ENCODE results near the gene UBE2M.
"Not testable (repeated sequence)": the region's sequence is repeated elsewhere in the genome, so short reads cannot be mapped to it uniquely, and the experiment has no call there.

UBE2M gene

DNA sequence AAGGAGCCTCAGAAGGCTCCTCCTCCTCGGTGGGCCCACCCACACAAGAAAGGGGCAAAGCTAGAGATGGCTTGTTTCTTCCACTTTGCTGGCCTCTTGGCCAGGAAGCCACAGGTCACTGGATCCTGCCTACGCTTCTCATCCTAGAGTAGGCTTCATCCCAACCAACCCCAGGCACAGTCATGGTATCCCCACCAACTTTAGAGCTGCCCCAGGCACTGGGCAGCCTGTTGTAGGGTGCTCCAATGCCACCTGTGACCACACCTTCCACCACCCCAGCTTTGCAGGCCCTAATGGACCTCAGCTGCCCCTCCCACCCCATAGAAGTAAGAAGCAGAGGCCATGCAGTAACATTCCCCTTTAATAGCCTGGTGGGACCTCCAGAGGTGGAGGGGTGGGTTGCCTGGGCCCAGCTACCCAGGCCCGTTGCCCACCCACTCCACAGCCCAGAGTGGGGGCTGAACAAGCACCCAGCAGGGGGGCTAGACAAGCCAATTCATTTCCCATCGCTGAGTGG is 3.0 kb downstream of the UBE2M start:
- DNase-seq: no peak

DNA sequence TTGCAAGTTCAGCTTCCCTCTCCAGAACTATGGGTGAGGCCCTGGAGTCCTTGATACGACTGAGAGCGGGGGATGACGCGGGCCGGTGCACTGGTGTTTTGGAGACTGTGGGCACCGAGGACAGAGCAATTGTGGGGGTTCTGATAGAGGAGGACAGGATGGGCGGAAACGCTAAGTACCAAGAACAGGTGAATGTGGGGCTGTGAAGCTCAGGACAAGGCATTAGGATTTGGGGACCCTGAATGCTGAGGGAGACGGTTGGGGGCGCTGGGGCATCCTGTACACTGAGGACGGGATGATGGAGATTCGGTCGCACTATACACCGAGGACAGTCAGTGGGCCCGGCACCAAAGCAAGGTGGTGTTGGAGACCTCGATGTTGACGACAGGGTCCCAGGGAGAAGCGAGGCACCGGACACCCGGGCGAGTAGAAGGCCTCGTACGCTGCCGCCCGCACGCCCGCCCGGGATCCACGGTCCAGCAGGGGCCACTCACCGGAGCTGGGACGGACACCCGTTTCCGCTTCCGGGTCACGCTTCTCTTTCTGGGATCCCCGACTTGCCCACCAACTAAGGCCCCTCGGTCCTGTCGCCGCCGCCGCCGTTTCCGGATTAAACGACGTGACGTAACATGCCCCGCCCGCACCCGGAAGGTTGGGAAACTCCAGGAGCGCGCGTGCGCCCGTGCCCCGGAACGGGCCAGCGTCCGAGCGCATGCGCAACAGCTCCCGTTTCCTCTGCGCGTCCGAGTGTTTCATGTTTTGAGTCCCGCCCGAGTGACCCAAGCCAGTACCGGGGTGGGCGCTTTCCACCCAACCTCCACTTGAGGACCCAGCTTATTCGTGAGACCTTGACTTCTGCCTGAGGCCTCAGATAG is 3.7 kb downstream of the UBE2M start, which contains the start of gene CHMP2A:
Gene CHMP2A, minus strand, starts transcription at position 612 of the 875 bp plus-strand sequence. CDS start 893 bp downstream, outside the sequence.
- peak; percentile 98 for DNase-seq

DNA sequence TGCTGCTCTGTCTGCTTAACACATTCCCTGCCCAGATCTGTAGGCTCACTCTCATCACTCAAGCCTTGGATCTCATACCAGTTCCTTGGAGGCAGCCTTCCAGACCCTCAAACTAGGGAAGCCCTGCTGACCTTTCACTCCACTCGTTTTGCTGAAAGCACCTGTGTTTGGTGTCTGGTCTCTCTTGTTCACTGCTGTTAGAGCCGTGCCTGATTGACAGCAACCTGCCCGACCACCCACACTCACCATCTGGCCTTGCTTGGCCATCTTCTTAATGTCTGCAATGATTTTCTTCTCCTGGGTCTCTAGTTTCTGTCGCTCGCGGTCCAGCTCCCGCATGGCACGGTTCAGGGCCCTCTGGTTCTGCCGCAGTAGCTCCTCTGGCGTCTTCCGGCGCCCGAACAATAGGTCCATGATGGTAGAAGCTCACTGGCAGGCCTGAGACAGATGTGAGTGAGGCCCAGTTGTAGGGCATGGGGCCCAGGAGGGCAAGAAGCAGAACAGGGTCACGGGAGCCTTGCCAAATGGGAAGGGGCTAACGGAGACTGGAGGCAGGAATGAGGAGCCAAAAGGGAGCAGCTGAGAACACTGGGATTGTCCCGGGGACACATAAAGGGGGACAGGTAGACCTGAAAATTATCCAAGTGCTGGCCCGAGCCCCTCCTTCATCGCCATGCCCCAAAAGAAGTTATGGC is 4.5 kb downstream of the UBE2M start:
- DNase-seq: no peak

DNA sequence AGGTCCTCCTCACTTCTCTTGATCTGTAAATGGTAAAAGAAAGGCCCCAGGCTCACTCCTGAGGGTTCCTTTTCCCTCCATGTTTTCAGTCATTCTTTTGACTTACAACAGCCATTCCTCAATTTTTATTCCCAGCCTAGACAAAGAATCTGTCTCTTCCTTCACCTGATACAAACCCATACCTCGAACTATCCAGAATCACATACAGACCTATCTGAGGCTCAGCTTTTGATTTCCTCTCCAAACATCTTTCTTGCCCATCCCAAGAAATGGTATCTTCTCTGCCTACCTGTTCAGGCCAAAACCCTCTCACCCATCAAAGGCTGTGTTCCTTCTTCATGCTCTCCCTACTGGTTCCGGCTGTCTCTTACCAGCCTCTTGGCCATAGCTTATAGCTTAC is 5.8 kb downstream of the UBE2M start:
- DNase-seq: no peak

DNA sequence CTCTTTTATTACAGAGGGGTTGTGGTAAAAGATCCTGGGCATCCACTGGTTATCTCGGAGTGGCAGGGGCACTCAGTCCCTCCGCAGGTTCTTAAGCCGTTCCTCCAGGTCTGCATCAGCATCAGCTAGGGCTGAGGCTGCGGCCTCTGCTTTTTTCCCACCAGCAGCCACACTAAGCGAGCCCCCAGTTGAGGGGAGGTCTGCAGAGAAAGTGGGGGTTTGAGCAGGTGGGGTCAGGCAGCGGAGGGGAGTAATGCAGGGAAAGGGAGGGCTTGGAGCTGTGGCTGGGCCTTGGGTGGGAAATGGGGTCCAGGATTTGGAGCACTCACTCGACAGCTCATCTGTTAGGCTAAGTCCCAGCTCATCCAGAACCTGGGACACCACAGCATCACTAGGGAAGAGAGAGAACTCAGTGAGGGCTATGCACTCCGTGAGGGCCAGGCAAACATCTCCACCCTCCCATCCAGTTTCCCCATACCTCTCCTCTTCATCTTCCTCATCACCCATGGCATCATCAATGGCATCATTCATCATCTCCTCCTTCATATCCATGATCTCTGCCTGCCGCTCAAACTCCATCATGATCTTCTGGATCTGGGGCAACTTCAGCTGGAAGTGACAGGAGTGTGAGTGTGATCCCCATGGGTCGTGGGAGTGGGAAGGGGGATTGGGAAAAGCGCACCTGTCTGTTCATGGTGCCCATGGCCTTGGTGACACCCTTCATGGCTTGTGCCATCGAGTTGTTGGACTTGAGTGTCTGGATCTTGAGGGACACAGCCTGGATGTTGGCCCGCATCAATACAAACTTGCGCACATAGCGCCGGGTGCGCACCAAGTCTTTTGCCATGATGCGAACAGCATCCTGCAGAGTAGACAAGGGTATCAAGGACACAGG is 6.6 kb downstream of the UBE2M start:
- DNase-seq: no peak

DNA sequence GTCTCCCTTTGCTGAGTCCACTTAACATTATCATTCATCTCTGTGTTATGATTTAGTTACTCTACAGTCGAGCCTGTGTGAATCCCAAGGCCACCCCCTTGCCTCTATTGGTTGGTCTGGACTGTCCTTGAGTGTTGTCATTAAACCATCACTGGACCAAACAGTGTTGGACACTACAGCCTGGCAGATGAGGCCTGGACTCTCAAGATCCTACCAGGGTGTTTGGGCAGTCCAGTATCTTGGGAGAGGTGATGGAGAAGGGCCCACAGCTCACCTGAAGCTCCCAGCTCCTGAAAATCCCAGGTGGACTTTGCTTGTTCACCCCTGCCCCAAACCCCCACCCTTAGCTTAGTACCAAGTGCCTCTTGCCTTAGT is 7.3 kb downstream of the UBE2M start:
- no peak for DNase-seq

DNA sequence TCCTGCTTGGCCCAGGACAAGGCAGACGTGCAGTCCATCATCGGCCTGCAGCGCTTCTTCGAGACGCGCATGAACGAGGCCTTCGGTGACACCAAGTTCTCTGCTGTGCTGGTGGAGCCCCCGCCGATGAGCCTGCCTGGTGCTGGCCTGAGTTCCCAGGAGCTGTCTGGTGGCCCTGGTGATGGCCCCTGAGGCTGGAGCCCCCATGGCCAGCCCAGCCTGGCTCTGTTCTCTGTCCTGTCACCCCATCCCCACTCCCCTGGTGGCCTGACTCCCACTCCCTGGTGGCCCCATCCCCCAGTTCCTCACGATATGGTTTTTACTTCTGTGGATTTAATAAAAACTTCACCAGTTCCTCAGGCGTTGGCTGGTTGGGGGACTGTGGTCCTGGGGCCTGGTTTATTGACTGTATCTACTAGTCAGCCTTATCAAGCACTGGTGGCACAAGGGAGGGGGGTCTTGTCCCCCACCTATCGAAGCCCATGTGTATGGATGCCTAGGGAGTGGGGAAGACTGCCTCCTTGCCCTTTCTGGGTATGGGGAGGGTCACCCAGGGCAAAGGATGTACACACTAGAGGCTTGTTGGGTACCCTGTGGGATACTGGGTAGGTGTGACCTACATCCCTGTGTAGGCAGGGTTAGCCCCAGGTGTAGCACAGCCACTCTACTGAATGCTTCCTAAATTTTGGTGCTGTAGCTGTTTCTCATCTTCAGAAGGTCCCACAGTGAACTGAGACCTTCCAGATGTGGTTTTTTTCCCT is 7.9 kb downstream of the UBE2M start:
- DNase-seq: no peak

DNA sequence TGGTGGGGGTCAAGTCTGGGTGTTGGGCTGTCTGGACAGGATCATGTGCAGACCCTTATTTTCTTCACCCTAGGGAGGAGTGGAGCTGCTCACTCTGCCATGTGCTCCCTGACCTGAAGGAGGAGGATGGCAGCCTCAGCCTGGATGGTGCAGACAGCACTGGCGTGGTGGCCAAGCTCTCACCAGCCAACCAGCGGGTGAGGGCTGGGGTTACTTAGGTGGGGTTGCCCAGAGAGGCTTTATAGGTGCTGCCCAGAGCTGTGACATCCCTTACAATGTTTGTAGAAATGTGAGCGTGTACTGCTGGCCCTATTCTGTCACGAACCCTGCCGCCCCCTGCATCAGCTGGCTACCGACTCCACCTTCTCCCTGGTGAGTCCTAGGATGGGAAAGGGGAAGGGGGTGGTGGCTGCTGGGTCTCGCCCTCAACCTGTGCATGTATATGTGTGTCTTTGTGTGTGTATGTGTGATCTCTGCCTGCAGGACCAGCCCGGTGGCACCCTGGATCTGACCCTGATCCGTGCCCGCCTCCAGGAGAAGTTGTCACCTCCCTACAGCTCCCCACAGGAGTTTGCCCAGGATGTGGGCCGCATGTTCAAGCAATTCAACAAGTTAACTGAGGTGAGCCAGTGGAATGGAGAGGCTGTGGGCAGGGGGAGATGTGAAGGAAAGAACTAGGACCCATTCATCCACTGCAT is 8.6 kb downstream of the UBE2M start:
- no peak for DNase-seq

DNA sequence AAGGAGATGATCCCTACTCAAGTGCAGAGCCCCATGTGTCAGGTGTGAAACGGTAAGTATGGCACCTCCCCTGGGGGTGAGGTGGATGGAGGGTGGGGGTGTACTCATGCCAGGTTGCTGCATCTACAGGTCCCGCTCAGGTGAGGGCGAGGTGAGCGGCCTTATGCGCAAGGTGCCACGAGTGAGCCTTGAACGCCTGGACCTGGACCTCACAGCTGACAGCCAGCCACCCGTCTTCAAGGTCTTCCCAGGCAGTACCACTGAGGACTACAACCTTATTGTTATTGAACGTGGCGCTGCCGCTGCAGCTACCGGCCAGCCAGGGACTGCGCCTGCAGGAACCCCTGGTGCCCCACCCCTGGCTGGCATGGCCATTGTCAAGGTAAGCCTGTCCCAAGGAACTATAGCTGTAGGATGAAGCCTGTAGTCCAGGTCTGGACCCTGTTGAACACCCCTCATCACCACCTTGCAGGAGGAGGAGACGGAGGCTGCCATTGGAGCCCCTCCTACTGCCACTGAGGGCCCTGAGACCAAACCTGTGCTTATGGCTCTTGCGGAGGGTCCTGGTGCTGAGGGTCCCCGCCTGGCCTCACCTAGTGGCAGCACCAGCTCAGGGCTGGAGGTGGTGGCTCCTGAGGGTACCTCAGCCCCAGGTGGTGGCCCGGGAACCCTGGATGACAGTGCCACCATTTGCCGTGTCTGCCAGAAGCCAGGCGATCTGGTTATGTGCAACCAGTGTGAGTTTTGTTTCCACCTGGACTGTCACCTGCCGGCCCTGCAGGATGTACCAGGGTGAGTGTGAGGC is 9.3 kb downstream of the UBE2M start:
- DNase-seq: no peak

DNA sequence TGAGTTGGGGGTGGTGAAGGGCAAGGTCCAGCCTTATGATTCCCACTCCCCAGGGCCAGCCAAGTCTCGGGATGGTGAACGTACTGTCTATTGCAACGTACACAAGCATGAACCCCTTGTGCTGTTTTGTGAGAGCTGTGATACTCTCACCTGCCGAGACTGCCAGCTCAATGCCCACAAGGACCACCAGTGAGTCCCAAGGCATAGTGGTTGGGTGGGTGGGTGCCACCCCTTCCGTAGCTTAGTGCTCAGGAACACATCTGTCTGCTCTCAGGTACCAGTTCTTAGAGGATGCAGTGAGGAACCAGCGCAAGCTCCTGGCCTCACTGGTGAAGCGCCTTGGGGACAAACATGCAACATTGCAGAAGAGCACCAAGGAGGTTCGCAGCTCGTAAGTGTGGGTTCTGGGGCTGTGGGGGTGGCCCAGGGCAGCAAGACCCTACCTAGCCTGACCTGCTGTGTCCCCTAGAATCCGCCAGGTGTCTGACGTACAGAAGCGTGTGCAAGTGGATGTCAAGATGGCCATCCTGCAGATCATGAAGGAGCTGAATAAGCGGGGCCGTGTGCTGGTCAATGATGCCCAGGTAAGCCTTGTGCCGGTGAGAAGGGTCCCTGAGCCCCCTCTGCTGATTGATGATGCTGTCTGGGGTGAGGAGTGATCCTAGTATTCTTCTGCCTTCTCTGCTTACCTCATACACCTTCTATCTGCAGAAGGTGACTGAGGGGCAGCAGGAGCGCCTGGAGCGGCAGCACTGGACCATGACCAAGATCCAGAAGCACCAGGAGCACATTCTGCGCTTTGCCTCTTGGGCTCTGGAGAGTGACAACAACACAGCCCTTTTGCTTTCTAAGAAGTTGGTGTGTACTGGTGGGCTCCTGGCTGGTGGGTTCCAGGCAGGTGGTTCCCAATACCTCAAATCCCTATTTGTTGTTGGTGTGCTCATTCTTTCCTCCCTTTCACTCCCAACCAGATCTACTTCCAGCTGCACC is 10.8 kb downstream of the UBE2M start:
- no peak for DNase-seq

DNA sequence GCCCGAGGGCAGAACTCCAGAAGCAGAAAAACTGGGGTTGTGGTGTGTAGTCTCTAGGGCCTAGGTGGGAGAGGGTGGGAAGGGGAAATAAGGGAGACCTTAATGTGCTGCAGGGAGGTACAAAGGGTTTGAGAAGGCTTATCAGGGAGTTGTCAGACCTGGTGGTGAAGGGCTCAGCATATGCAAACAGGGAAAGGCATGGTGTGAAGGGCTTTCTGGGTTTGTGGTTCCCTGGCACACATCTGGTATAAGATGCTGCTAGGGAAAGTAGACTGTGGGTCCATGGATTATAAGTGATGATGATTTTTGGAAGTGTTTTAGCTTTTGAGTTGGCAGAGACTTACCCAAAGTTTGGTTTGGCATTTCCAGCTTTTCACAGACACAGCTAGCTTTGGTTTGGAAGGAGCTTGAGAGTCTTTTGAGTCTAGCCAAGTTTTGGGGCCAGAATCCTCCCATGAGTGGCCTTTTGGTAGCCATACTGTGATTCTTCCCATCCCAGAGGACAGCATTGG is 12.3 kb downstream of the UBE2M start:
- no peak for DNase-seq

DNA sequence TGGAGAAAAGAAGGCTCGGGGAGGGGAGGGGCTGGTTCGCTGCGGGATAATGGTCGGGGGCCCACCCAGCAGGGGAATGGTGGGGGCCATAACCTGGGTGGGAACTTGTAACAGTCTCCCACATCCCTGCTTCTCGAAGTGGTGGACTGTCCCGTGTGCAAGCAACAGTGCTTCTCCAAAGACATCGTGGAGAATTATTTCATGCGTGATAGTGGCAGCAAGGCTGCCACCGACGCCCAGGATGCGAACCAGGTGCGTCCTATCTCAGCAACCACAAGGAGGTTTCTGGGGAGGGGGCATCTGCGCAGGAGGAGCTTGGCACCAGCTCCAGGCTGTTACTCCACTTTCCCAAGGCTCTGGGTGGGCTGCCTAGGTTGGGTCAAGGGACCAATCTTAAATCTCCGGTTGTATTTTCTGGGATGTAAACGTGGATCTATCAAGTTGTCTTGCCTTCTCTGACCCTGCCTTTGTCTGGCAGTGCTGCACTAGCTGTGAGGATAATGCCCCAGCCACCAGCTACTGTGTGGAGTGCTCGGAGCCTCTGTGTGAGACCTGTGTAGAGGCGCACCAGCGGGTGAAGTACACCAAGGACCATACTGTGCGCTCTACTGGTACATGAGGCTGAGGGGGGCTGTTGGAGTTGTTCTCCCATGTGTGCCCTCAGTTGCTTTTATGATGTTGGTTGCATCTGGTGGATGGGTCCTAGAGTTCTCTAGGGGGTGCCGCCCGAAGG is 13.0 kb downstream of the UBE2M start:
- DNase-seq: no peak

DNA sequence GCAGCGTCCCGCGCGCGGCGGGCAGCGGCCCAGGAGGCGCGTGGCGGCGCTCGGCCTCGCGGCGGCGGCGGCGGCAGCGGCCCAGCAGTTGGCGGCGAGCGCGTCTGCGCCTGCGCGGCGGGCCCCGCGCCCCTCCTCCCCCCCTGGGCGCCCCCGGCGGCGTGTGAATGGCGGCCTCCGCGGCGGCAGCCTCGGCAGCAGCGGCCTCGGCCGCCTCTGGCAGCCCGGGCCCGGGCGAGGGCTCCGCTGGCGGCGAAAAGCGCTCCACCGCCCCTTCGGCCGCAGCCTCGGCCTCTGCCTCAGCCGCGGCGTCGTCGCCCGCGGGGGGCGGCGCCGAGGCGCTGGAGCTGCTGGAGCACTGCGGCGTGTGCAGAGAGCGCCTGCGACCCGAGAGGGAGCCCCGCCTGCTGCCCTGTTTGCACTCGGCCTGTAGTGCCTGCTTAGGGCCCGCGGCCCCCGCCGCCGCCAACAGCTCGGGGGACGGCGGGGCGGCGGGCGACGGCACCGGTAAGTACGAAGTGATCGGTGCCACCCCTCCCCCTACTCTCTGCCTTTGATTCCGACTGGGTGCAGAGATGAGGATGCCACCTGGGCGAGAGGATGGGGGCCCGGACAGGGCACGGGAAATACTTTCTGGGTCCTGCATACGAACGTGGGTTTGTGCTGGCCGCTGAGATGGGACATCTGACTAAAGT is 13.7 kb downstream of the UBE2M start:
- peak; percentile 69 for DNase-seq

DNA sequence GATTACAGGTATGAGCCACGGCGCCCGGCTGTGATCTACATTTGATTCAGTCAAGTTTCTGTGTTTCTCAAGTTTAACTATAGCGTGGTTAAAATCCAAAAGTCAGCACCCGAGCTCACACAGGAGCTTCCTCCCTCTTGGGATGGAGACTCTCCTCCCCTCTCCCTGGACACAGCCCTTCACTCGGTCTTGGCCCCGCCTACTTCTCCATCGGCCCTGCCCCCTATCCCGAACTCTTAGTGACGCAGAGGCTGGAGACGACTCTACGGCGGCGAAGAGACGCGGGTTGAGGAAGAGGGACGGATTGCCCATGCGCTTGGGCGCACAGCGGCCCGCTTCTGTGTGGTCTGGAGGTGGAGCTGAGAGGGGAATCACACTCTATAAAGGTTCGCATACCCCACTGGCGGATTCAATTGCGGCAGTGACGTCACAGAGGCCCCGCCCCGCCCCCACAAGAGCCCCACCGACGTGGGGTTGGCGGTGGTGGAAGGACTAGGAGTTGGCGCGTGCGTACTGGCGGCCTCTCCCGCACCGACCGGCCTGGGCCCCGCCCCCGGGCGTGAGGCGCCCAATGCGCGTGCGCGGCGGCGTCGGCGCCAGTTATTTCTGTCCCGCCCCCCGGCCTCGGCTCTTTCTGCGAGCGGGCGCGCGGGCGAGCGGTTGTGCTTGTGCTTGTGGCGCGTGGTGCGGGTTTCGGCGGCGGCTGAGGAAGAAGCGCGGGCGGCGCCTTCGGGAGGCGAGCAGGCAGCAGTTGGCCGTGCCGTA is 14.4 kb downstream of the UBE2M start, which contains the start of gene TRIM28:
Gene TRIM28, plus strand, starts transcription at position 239 of the 765 bp plus-strand sequence. CDS start 694 bp downstream, outside the sequence.
- DNase-seq: peak; percentile 98

DNA sequence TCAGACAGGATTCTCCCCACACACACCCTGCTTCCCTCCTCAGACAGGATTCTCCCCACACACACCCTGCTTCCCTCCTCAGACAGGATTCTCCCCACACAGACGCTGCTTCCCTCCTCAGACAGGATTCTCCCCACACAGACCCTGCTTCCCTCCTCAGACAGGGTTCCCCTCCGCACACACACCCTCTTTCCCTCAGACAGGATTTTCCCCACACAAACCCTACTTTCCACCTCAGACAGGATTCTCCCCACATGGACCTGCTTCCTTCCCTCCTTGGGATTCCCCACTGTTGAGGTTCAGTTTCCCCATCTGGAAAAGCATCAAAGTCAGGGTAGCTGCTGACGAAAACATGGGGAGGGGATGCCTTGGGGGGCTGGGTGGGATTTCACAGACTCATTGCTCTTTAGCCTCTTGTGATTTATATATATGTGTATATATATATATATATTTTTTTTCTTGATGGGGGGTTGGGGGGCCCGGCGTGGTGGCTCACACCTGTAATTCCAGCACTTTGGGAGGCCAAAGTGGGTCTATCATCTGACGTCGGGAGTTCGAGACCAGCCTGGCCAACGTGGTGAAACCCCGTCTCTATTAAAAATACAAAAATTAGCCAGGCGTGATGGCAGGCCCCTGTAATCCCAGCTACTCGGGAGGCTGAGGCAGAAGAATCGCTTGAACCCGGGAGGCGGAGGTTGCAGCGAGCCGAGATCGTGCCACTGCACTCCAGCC is 15.6 kb downstream of the UBE2M start:
- not testable (repeated sequence) for DNase-seq

DNA sequence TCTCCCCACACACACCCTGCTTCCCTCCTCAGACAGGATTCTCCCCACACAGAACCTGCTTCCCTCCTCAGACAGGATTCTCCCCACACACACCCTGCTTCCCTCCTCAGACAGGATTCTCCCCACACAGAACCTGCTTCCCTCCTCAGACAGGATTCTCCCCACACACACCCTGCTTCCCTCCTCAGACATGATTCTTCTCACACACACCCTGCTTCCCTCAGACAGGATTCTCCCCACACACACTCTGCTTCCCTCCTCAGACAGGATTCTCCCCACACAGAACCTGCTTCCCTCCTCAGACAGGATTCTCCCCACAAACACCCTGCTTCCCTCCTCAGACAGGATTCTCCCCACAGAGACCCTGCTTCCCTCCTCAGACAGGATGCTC is 19.2 kb downstream of the UBE2M start:
- DNase-seq: not testable (repeated sequence)

Measured in inflammatory macrophage treated with lipopolysaccharide for 4 hours (primary cell).